Measurements from ENCODE around the gene YY1. TPM values are rescaled to one million over a fixed set of nuclear protein-coding genes. Genes with fewer than 3 reads are reported as not detected.
"Not testable (repeated sequence)": the region's sequence is repeated elsewhere in the genome, so short reads cannot be mapped to it uniquely, and the experiment has no call there.

YY1 gene
- total and polyA plus RNA-seq, 2 experiments from 2014 or later, result 32.6 to 58.5 TPM

DNA sequence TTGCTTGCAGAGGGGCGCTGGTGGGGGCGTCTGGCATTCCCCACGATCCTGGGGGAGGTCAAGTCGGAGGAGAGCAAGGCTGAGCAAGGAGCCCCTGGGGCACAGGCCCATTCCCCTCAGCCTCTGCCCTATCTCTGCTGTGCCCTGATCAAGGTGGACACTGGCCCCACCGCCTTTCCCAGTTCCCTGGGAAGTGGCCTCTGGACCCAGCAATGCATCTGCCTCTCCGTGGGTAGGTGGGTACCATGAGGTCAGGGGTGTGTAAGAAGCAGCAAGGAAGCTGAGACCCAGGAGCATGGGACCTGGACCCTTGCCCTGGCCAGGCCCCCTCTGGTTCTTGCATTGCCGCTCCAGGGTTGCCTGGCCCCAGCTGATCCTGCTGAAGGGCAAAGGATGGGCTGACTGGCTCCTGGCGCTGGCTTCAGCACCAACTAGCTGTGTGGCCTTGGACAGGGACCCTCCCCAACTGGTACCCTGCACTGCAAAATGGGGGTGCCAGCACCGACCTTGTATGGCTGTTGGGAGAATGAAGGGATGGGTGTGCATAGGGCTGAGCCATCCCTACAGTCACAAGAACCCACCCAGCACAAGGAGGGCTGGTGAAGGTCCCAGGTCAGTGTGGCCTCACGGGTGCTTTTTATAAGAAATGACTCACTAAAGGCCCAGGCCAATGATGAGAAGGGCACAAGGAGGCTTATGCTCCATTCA is 47.7 kb downstream of the YY1 start:
- Histone ChIP-seq H3K27me3 (no peaks in the 10 kb centered on the region), H2AFZ (no peak overlapping the region), H3K9me2 (replicated peaks; ENCODE audit: insufficient read depth) (no peaks in the 10 kb centered on the region), H3K79me2 (peaks cover 7% of the 10 kb centered on the region), H3K27ac (no peak overlapping the region), H4K20me1 (ENCODE audit: insufficient read depth, poor library complexity, severe bottlenecking) (peaks cover 10% of the 10 kb centered on the region), H3K4me3 (no peak overlapping the region), H3K36me3 (replicated peaks; ENCODE audit: insufficient read depth, low read depth) (no peaks in the 10 kb centered on the region), H3K9me3 (ENCODE audit: low read depth) (no peaks in the 10 kb centered on the region), H3K4me1 (ENCODE audit: insufficient read depth) (peaks cover 2% of the 10 kb centered on the region), H3K4me2 (no peak overlapping the region)
- DNase-seq (ENCODE audit: low spot score), result no peak
- TF ChIP-seq, protein P1, sequence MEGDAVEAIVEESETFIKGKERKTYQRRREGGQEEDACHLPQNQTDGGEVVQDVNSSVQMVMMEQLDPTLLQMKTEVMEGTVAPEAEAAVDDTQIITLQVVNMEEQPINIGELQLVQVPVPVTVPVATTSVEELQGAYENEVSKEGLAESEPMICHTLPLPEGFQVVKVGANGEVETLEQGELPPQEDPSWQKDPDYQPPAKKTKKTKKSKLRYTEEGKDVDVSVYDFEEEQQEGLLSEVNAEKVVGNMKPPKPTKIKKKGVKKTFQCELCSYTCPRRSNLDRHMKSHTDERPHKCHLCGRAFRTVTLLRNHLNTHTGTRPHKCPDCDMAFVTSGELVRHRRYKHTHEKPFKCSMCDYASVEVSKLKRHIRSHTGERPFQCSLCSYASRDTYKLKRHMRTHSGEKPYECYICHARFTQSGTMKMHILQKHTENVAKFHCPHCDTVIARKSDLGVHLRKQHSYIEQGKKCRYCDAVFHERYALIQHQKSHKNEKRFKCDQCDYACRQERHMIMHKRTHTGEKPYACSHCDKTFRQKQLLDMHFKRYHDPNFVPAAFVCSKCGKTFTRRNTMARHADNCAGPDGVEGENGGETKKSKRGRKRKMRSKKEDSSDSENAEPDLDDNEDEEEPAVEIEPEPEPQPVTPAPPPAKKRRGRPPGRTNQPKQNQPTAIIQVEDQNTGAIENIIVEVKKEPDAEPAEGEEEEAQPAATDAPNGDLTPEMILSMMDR (IDR thresholded peaks at IDR 0.05; ENCODE audit: poor library complexity), result no peak
- TF ChIP-seq EZH2 (IDR thresholded peaks at IDR 0.05; ENCODE audit: borderline replicate concordance) (no peak), EZH2phosphoT487 (IDR thresholded peaks at IDR 0.05; ENCODE audit: low read depth, severe bottlenecking, unreplicated experiment) (no peak)
- WGBS (ENCODE audit: low lambda C conversion rate, missing lambda C conversion rate), result 81% methylated on average over 7 of the region's 10 CpGs

DNA sequence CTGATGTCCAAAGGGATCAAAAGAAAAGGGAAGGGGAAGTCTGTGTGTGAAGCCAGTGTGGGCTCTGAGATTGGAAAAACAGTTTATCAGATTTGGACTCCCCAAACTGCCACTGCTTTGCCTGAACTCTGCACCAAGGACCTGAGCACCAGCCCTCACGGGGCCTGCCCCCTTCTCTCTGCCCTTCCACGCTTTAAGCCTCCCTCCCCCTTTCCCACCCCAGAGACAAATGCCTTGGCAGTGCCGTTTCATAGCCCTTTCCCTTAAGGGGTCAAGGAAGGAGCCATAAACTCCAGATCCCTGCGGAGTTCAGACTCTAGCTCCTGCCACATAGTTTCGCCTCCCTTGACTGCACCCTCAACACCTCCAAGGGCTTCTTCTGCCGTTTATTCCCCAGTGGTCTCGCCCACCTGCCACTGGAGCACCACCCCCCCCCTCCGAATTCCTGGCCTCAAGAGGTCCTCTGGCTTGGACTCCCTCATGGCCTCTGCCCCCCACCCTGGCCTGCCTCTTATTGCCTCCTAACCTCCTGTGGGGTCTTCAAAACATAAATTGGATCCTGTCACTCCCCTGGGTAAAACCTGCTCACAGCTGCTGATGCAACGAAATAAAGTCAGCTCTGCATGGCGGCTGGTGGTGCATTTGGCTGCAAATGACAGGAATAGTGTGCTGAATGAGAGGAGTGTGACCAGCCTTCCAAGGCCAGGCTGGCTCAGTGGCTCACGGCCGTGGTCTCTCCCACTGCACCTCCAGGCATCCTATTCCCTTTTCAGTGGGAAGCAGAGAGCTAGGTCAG is 48.5 kb downstream of the YY1 start:
- Histone ChIP-seq H4K20me1 (ENCODE audit: insufficient read depth, poor library complexity, severe bottlenecking) (peaks cover 6% of the 10 kb centered on the region), H3K36me3 (replicated peaks; ENCODE audit: insufficient read depth, low read depth) (no peaks in the 10 kb centered on the region), H3K9me2 (replicated peaks; ENCODE audit: insufficient read depth) (no peaks in the 10 kb centered on the region), H3K79me2 (peaks cover 2% of the 10 kb centered on the region), H3K4me3 (no peak overlapping the region), H3K27ac (no peak overlapping the region), H3K27me3 (no peaks in the 10 kb centered on the region), H2AFZ (no peak overlapping the region), H3K4me2 (no peak overlapping the region), H3K9me3 (ENCODE audit: low read depth) (no peaks in the 10 kb centered on the region), H3K4me1 (ENCODE audit: insufficient read depth) (peaks cover 2% of the 10 kb centered on the region)
- no peak for DNase-seq (ENCODE audit: low spot score)
- 79% methylated on average over 11 of the region's 12 CpGs for WGBS (ENCODE audit: low lambda C conversion rate, missing lambda C conversion rate)
- TF ChIP-seq EZH2 (IDR thresholded peaks at IDR 0.05; ENCODE audit: borderline replicate concordance) (no peak), EZH2phosphoT487 (IDR thresholded peaks at IDR 0.05; ENCODE audit: low read depth, severe bottlenecking, unreplicated experiment) (no peak)
- TF ChIP-seq, protein P1 (IDR thresholded peaks at IDR 0.05; ENCODE audit: poor library complexity), result no peak

DNA sequence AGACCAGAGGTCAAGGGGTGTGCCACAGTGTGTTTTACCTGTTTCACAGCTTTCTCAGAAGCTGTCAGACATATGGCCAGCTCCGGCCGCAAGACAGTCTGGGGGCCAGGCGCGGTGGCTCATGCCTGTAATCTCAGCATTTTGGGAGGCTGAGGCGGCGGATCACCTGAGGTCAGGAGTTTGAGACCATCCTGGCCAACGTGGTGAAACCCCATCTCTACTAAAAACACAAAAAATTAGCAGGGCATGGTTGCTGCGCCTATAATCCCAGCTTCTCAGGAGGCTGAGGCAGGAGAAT is 49.0 kb downstream of the YY1 start:
- not testable (repeated sequence) for DNase-seq (ENCODE audit: low spot score); H3K9me2 ChIP-seq (replicated peaks; ENCODE audit: insufficient read depth); H3K27ac ChIP-seq; H3K4me1 ChIP-seq (ENCODE audit: insufficient read depth); H3K4me3 ChIP-seq; H3K36me3 ChIP-seq (replicated peaks; ENCODE audit: insufficient read depth, low read depth); H2AFZ ChIP-seq; H4K20me1 ChIP-seq (ENCODE audit: insufficient read depth, poor library complexity, severe bottlenecking); H3K4me2 ChIP-seq; H3K27me3 ChIP-seq; H3K9me3 ChIP-seq (ENCODE audit: low read depth); H3K79me2 ChIP-seq
- 86% methylated on average over 8 of the region's 8 CpGs for WGBS (ENCODE audit: low lambda C conversion rate, missing lambda C conversion rate)

DNA sequence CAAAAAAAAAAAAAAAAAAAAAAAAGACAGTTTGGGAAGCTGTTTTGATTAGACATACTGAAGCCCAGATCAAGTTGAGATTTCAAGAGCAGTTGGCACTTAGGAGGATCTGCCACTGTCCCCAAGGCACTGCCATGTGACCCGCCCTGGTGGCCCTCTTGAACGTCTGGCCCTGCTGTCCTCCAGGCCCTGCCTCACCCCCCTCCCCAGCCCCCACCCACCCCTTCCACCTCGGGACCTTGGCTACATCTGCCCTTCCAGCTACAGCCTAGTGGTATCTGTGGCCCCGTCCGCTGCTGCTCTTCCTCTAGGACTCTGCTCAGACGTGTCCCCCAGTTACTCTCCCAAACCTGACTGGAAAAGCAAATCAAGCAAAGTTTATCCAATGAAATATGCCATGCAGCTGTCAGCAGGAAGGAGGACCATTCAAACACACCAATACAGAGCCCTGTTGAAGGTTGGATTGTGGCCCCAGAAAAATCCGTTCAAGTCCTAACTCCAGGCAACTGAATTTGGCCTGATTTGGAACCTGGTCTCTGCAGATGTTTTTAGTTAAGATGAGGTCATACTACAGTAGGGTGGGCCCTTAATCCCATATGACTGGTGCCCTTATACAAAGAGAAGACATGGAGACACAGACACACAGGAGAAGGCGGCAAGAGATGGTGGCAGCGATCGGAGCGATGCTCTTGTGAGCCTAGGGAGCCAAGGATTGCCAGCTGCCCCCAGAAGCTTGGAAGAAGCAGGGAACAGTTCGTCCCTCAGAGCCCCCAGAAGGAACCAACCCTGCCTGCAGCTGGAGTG is 49.6 kb downstream of the YY1 start:
- Histone ChIP-seq H3K9me2 (replicated peaks; ENCODE audit: insufficient read depth) (no peaks in the 10 kb centered on the region), H3K4me3 (no peak overlapping the region), H3K27ac (no peak overlapping the region), H3K36me3 (replicated peaks; ENCODE audit: insufficient read depth, low read depth) (no peaks in the 10 kb centered on the region), H3K4me2 (no peak overlapping the region), H2AFZ (no peak overlapping the region), H3K9me3 (ENCODE audit: low read depth) (no peaks in the 10 kb centered on the region), H4K20me1 (ENCODE audit: insufficient read depth, poor library complexity, severe bottlenecking) (no peaks in the 10 kb centered on the region), H3K4me1 (ENCODE audit: insufficient read depth) (peaks cover 2% of the 10 kb centered on the region), H3K27me3 (no peaks in the 10 kb centered on the region), H3K79me2 (peaks cover 2% of the 10 kb centered on the region)
- no peak for TF ChIP-seq EZH2phosphoT487 (IDR thresholded peaks at IDR 0.05; ENCODE audit: low read depth, severe bottlenecking, unreplicated experiment)
- DNase-seq (ENCODE audit: low spot score), result no peak
- 87% methylated on average over 12 of the region's 12 CpGs for WGBS (ENCODE audit: low lambda C conversion rate, missing lambda C conversion rate)
